Erythroblast (primary cell): ENCODE results near the gene SSU72.

ENCODE experiments used
- DNase-seq, 2 experiments: peaks; one replicate each; lab custom pipeline; 2025; lab: John Stamatoyannopoulos, UW
- GATA1 ChIP-seq: IDR thresholded peaks from 2 replicates; pipeline ENCODE4 v1.6.1; 2011; ENCODE audit warnings: low read depth, mild to moderate bottlenecking, control low read depth, low read length, moderate library complexity
- POLR2A ChIP-seq: IDR thresholded peaks from 2 replicates; pipeline ENCODE4 v1.6.1; 2011; ENCODE audit warnings: mild to moderate bottlenecking, low read length

Gene SSU72

DNA sequence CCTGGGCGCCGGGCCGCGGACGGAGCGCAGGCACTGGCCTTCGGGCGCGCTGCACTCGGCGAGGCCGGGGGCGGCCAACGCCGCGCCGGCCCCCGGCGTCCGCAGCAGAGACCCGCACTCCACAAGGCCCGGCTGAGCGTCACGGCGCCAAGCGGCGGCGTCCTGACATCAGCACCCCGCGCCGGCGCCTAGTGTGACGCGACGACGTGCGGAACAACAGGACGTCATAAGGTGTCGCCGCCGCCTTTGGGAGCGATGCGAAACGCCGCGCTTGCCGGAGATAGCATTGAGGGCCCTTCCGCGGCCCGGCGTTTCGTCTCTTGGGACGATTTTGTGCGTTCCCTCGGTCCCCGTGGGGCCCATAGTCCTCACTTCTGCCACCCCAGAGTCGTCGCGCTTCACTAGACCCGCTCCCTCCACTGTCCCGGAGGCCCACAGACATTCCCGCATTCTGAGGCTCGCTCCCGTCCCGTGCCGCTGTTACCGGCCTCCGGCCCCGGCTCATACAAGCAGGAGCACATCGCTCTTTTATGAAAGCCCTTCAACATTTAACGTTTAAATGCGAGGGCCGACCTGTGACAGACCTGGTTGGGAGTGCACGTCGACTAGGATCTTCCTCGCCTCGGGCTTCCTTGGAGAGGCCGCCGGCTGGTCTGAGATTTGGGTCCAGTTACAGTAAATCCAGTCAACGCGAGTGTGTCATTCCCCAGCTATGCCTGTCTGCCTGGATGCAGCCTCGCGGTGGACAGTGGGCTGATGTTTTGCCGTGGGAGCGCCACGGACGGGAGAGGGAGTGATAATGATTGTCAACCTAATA is at the start of gene SSU72:
Gene SSU72, minus strand, starts transcription at position 143 of the 817 bp plus-strand sequence. CDS start 306 bp downstream, outside the sequence.
- peak; percentile 97 for TF ChIP-seq POLR2A
- TF ChIP-seq GATA1, result no peak
- peak; percentile 98 for DNase-seq

DNA sequence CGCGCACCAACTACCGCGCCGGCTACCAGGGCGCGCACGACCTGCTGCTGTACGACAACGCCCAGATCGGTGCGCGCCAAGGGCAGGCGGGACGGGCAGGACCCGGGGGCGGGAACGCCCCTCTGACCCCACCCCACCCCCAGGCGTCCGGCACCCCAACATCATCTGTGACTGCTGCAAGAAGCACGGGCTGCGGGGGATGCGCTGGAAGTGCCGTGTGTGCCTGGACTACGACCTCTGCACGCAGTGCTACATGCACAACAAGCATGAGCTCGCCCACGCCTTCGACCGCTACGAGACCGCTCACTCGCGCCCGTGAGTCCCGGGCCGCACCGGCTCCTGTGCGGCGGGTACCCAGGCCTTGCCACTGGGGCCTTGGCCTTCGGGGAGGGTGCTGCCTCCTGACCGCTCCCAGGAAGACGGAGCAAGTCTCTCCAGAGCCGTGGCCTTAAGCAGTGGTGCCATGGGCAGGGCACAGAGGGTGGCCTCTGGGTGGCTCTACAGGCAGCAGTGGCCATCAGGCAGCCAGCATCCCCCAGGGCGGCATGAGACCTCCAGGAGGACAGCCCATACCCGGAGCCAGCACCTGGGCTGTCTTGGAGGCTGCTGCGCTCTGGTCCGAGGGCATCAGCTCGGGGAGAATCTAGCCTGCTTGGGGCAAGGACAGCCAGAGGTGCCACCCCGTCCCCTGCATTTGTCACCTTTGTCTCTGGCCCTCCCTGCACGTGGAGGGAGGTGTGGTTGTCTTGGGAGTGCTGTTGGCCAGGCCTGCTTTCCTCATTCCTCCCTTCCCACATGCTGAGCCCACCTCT is 49.2 kb upstream of the SSU72 start:
- TF ChIP-seq GATA1 (no peak), POLR2A (no peak)
- DNase-seq, result no peak

DNA sequence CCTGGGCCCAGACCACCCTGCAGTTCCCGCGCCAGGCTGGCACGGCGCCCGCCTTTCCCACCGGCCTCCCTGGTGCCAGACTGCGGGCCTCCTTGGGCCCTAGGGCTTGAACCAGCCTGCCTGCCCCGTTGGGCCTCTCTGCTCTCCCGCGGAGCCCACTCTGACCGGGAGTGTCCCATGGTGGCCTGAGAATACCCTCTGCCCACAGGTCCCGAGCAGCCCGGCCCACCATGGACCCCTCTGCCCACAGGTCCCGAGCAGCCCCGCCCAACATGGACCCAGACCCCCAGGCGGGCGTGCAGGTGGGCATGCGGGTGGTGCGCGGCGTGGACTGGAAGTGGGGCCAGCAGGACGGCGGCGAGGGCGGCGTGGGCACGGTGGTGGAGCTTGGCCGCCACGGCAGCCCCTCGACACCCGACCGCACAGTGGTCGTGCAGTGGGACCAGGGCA is 48.5 kb upstream of the SSU72 start:
- TF ChIP-seq GATA1, result no peak
- TF ChIP-seq POLR2A, result no peak
- no peak for DNase-seq

DNA sequence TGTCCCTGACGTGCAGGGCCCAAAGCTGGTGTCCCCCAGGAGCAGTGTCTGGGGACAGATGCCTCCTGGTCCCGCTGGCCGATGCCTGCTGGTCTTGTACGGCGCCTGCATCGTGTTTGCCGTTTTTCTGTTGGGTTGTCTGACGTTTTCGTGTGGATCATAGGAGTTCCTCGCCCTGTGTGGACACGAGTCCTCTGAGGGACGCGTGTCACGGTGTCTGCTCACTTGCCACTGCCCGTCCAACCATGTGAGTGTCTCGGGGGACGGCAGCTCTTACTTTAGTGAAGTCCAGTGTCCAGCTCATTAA is 48.1 kb upstream of the SSU72 start:
- no peak for DNase-seq
- TF ChIP-seq POLR2A (no peak), GATA1 (no peak)

DNA sequence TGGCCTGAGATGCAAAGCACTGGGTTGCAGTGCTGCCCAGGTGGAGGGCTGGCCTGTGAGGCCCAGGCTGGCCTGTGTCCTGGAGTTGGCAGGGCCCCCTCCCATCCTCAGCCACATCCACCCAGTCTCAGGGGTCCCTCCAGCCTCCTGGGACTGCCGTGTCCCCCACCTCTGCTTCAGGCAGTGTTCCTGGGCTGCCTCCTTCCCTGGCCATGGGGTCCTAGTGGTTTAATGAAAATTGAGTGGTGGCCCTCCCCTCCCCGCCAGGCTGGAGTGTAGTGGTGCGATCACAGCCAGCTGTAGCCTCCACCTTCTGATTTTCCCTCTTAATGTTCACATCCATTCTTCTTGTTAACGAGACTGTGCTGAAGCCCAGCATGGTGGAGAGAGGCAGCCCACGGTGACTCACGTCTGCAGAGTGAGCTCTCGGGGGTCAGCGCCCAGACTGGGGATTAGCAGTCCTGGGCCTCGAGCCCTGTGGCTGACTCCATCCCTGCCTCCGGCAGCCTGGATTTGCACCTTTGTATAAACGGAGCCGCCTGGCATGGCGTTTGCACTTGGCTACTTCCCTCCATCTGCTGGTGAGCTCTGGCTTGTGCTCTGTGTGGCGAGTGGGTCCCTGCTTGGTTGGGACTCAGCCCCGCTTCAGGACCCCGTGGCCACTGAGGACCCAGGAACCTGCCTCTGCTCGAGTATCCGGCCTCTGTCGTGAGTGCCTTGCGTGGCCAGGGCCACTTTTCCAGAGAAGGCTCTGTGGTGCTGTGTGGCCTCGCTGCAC is 47.5 kb upstream of the SSU72 start:
- TF ChIP-seq POLR2A (no peak), GATA1 (no peak)
- no peak for DNase-seq

DNA sequence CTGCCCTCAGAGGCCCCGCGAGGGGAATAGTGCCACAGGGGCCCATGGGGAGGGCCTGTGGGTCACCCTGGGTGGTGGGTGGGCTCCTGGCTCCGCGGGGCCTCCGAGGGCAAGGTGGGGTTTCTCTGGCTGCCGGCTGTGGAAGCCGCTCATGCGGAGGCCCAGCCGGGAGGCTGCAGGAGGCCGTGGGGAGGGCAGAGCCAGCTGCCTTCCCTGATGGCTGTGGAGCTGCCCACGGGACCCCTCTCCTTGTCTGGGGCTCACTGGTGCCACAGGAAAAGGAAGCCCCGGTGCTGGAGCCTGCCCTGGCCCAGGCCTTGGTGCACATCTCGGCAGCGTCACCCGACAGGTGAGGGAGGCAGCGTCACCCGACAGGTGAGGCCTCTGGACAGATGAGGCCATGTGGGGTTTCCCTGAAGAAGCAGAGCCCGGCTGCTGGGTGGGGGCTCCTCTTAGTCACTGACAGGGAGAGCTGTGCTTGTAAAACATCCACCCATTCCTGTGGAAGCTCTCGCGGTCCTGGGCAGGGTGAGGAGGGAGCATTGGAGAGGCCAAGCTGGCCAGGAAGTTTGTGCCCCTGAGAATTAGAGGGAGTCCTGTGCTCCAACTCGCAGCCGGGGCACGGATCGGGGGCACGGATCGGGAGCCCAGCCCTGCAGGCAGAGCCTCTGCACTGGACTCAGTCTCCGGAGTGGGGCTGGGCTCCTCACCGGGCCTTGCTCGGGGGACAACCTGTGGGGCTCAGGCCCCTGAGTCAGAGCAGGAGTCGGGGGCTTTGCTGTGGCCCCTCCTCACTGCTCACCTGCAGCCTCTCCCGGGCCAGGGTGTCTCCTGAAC is 46.7 kb upstream of the SSU72 start:
- TF ChIP-seq POLR2A, result no peak

DNA sequence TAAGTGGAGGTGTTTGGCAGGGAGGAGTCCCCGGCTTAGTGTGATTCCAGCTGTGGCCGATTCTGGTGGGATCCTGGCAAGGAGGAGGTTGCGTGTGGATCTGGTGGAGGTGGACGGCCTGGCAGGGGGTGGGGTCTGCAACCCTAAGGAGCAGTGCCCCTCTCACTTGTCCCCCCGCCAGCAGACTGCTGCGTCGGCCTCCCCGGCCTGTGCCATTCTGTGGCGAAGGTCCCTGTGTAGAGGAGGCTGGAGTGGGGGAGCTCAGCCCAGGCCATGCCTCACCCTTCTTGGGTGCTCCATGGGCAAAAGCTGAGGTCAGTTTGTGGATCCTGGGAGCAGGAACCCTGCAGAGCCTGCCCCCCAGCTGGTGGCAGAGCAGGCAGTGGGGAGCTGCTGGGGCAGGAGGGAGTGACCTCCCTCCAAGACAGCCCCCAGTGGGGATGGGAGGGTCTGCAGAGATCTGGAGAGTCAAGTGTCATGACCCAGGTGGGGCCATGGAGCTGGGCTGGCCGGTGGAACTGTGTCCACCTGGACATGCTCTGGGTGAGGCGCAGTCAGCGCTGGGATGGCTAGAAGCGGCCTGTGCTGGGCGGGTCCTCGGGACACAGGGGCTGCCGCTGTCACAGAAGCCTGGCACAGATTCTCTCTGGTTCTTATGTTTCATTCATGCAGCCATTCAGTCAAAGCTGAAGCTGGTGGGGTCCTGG is 45.9 kb upstream of the SSU72 start:
- TF ChIP-seq GATA1 (no peak), POLR2A (no peak)
- no peak for DNase-seq

More for the DNA sequence above, 46.7 kb upstream of the SSU72 start:
- no peak for DNase-seq

DNA sequence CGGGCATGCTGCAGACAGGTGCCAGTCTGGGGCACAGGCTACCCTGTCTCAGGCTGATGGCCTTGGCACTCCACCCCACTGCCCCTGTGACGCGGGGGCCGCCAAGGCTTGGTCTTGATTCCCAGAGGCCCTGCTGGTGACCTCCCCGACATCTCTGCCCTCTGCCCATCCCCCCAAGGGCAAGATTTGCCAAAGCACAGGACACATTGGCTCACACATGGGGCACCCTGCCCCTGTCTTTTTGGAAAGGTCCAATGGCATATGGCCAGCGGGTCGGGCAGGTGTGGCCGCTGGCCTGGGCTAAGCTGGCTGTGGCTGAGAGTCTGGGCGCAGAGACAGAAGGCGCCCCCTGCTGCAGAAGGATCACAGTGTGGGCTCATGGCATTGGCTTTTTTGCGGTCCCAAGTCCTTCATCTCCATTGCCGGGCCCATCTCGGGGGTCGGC is 45.3 kb upstream of the SSU72 start:
- DNase-seq, result peak; percentile 26 to 37

DNA sequence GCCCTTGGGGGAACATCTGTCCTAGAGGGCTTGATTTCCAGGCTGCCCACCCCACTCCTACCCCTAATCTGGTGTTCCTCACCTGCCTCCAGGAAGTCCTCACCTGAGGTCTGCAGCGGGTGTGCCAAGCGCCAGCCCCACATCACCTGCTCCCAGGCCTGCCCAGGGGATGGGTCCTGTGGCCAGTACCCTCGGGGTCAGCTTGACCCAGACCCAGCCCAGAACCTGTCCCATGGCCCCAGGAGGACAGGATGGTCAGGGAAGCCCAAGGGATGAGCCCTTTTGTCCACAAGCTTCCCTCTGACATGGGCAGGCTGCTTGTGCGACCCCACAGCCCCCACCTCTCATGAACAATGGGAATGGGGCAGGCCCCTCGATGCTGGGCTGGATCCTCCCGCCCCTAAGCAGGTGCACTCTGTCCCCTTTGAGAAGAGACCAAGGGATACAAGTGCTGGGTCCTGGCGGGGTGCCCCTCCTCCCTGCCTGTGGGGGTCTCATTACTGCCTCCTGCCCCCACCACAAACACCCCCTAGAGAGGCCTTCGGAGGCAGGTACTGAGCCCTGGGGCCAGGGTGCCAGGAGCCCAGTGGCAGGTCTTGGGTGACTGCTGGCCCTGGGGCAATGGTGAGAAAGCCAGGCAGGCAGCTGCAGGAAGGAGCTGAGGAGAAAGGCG is 43.9 kb upstream of the SSU72 start:
- DNase-seq, result no peak
- TF ChIP-seq POLR2A (no peak), GATA1 (no peak)

More for the DNA sequence above, 45.3 kb upstream of the SSU72 start:
- no peak for TF ChIP-seq GATA1
- no peak for TF ChIP-seq POLR2A

DNA sequence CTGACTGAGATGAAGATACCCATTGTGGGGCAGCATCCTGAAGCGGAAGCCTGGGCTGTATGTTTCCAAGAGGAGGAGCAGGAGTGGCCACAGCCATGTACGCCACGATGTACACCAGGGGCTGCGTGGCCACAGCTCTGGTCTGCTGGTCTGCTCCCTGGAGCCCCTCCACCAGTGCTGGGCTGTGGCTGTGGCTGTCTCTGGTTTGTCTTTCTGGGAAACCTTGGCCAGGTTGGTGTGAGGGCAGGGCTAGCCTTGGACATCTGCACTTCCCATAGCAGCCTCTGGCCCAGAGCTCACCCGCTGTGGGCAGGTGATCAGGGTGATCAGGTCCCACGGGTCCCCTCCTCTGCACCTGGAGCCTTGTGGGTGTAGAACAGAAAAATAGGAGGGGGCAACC is 43.3 kb upstream of the SSU72 start:
- TF ChIP-seq POLR2A (no peak), GATA1 (no peak)
- DNase-seq, result no peak

DNA sequence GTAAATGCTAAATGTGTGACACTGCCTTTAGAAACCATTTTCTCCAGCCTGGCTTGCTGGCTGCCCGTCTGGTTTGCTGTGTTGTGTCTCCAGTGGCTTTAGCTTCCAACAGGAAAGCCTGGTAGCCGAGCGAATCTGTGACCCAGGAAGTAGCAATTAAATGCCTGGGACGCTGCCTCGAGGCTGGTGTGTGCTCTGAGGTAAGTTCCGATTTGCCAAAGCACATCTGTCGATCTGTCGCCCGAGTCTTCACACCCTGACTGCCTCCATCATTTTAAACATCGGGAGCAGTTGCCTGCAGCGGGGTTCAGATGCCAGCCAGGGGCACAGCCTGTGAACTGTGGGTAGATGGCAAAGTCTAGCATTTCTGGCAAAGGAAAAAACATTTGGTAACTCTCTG is 42.9 kb upstream of the SSU72 start:
- TF ChIP-seq GATA1, result no peak
- no peak for TF ChIP-seq POLR2A

DNA sequence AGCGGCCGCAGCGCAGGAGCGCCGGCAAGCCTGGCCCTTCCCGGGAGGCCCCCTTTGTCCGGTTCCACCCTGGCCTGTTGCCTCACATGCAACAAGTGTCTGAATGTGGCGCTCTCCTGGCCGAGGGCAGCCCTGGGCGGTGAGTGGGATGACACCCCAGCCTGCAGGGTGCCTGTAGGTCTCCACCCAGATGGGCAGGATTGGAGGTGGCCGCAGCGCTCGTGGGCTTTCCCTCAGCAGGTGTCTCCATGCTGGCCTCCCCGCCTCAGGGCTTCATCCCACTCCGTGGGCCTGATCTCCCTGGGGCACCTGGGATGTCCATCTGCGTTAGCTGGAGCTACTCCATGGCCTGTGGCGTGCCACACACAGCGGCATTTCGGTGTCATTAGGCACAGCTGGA is 42.2 kb upstream of the SSU72 start:
- DNase-seq, result no peak
- no peak for TF ChIP-seq GATA1
- no peak for TF ChIP-seq POLR2A

More for the DNA sequence above, 42.9 kb upstream of the SSU72 start:
- no peak for DNase-seq
